GM19455 (cell line): ENCODE data around the gene MSLN.
"Not testable (repeated sequence)": the region's sequence is repeated elsewhere in the genome, so short reads cannot be mapped to it uniquely, and the experiment has no call there.

ENCODE experiments used
- ATAC-seq: cut with Tn5 transposase; IDR thresholded peaks from one replicate; pipeline ENCODE4 v1.9.1; 2021; ENCODE audit not compliant: unreplicated experiment

Gene MSLN

DNA sequence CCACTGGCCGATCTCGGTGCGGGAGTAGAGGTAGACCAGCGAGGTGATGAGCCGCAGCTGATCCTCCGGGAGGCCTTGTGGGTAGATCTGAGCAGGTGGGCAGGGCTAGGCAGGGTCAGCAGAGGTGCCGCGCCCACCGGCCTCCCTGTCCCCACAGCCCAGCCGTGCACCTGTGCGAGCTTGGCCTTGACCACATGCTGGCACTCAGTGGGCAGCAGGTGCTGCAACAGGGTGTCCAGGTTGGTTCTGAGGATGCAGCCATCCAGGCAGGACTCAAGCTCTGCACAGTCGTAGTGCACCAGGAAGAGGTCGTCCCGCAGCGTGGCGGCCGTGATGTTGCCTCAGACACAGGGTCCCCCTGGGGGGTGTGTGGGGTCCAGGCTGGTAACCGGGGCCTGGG lies 12.4 kb downstream of the MSLN start:
- ATAC-seq, result no peak

DNA sequence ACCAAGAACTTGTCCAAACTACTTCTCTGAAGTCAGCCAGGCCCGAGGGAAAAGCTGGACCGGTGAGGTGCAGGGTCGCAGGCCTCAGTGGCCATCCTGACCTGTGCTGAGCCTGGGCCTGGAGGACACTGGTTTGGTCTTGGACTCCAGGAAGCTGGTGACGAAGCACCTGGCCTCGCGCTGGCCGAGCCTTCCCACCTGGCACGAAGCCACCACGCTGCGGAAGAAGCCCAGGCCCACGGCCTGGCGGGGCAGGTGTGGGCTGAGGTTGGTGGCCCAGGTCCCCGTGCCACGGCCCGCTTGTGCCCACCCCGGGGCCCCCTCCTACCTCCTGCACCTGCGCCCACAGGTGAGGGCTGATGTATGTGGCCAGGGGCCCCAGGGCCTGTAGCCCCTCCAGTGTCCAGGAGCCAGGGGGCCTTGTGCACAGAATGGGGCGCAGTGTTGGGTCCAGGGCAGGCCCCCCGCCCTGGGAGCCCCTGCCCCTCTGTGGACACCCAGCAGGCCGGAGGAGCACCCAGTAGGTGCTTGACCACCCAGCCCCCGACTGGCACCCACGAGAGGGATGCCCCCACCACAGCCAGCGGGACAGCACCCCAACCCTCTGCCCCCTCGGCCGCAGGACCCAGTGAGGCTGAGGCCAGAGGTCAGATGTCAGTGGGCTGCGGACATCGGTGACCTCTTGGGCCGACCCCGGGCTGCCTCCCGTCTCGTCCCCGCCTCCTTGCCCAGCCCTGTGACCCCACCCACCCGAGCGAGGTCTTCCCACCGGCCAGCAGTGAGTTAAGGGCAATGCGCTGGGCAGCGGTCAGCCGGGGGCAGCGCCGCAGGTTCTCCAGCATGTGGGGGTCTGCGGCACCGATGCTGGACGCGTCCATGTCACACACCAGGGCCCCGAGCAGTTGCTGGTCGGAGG lies 13.8 kb downstream of the MSLN start:
- ATAC-seq, result no peak

DNA sequence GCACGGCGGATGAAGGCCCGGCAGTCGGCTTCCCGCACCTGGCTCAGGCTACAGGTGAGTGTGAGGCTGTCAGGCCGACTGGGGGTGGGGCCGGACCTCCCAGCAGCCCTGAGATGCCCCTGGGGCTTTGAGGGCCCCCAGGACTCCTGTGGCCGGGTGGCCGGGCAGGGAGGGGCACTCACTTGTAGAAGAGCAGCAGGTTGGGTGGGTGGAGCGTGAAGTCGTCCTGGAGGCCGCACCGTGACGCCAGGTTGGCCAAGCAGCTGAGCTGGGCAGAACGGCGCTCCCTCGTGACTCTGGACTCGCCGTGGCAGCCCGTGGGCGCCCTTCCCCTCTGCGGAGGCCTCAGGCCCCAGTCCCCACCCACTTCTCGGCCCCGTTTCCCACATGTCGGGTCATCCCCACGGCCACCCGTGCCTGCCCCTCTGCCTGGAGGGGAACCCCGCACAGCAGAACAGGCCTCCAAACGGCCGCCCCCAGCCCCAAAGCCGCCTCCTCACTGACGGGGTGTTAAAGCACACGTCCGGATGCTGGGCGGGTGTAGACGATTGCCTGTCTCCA lies 14.8 kb downstream of the MSLN start:
- no peak for ATAC-seq

DNA sequence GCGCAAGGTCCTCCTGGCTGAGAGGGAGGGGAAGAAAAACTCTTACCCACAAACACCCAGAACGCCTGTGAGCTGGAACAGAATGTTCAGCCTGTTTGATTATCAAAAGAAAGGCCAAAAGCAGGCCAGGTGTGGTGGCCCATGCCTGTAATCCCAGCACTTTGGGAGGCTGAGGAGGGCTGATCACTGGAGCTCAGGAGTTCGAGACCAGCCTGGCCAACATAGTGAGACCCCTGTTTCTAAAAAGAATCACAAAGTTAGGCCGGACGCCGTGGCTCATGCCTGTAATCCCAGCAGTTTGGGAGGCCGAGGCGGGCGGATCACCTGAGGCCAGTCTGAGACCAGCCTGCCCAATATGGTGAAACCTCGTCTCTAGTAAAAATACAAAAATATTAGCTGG lies 15.8 kb downstream of the MSLN start:
- not testable (repeated sequence) for ATAC-seq

DNA sequence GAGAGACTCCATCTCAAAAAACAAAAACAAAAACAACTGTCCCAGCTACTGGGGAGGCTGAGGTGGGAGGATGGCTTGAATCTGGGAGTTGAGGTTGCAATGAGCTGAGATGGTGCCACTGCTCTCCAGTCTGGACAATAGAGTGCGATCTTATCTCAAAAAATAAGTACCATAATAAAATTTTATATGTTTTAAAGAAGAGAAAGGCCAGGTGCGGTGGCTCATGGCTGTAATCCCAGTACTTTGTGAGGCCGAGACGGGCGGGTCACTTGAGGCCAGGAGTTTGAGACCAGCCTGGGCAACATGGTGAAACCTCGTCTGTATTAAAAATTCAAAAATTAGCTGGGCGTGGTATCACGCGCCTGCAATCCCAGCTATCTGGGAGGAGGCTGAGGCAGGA lies 16.3 kb downstream of the MSLN start:
- no peak for ATAC-seq

DNA sequence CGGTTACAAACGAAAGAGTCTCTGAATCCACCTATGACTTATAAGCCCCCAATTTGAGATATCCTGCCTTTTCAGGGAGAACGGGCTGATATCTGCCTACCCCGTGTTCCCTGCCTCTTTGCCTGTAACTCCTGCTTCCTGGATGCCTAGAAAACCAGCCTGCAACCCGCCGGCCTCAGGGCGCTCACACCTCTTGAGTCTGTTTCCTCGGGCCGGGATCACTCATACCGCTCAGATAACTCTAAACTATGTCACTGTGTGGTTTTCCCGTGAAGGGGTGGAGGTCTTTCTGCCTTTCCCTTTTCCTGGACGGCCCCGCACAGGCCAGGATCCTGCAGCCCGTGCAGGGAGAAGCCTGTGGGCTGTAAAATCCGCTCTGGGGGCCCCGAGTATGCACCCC lies 17.3 kb downstream of the MSLN start:
- ATAC-seq, result no peak

DNA sequence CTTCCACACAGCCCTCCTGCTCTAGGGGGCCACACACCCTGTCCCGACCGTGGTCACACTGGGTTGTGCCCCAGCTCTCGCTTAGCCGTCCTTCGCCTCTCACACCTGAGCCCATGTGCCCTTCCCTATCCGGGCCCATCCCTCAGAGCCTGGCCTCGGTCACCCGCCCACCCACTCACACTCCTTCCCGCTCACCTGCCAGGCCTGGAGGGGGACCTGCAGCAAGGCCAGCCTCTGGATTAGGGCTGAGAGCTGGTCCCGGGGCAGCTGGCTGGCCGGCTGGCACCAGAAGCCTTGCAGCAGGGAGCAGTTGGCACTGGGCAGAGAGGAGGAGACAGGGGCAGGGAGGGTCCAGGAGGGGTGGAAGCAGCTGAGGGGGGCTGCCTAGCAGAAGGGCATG lies 17.9 kb downstream of the MSLN start:
- no peak for ATAC-seq

DNA sequence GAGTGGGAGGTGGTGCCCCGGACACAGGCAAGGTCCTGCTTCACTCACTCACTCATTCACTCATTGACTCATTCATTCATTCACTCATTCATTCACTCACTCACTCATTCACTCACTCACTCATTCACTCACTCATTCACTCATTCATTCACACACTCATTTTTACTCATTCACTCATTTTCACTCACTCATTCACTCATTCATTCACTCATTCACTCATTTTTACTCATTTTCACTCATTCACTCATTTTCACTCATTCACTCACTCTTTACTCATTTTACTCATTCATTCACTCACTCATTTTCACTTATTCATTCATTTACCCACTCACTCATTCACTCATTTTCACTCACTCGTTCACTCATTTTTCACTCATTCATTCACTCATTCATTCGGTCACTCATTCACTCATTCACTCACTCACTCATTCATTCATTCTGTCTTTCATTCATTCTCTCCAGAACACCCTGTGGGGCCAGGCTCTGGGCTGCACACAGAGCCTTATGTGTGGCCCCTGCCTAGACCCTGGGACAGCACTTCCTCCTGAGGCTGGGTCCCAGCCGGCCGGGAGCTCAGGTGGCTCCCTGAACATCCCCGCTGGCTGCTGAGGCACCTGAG lies 18.5 kb downstream of the MSLN start:
- ATAC-seq, result no peak

DNA sequence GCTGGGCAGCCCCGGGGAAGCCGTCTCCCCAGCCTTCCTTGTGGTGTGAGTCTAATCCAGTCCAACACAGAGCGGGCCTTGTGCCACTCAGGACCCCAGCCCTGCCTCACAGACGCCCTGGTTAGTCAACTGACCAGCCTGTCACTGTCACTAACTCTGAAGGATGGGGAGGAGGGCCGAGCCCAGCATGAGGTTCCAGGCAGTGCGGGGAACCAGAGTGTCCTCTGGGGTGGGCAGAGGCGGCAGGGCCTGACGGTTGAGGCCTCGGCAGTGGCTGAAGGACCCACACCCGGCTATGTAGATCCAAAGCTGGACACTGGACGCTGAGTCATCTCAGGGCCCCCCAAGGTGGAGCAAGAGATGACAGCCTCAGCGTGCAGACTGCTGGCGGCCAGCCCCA lies 19.0 kb downstream of the MSLN start:
- no peak for ATAC-seq

DNA sequence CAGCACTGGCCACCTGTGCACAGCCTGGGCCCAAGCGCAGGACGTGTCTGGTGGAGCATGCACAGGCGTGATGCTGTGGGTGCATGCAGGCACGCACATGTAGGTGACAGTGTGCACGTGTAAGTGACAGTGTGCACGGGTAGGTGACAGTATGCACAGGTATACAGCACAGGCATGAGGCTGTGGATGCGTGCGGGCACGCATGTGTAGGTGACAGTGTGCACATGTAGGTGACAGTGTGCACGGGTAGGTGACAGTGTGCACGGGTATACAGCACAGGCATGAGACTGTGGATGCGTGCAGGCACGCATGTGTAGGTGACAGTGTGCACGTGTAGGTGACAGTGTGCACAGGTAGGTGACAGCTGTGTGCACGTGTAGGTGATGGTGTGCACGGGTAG lies 19.8 kb downstream of the MSLN start:
- ATAC-seq, result no peak

DNA sequence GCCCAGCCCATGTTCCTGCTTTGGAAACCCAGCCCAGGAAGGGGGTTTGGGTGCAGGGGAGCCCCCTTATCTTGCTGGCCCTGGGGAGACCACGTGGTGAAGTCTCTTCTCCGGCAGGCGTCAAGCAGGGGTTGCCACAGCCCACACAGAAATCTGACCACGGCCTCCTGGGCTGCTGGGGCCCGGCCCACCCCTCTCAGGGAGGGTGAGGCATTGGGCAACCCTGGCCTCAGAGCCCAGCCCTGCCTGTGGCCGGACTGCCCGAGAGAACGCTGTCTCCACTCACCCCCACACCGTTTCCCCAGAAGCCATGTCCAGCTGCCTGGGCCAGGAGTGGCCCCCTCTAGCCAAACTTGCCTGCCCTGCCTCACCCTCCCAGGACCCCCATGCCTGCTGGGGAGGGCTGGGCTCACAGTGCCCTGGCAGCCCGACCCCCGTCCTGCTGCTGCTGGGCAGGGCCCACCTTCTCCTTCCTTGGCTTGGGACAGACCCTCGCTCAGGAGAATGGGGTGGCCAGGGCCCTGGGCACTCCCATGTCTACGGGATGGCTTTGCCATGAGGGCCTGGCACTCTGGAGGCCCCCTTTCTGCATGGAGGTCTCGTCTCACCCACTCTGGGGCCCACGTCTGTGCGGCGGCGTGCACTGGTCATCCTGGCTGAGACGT lies 20.9 kb downstream of the MSLN start:
- ATAC-seq, result no peak

DNA sequence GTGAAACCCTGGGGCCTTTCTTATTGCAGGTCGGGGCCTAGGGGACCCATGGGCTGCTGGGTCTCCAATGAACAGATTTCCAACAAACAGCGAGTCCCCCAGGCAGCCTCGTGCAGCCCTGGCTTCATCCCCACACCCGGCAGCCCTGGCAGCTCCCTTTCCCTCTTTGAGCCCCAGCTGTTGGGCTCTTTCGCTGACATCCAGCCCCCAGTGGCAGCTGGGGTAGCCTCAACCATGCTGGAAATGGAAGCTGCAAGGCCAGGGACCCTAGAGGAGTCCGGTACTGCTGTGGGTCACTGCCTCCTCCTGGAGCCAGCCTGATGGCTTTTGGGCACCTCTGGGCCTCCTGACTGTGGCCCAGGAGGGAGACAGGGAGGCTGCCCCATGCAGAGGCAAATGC lies 21.7 kb downstream of the MSLN start:
- ATAC-seq, result no peak

DNA sequence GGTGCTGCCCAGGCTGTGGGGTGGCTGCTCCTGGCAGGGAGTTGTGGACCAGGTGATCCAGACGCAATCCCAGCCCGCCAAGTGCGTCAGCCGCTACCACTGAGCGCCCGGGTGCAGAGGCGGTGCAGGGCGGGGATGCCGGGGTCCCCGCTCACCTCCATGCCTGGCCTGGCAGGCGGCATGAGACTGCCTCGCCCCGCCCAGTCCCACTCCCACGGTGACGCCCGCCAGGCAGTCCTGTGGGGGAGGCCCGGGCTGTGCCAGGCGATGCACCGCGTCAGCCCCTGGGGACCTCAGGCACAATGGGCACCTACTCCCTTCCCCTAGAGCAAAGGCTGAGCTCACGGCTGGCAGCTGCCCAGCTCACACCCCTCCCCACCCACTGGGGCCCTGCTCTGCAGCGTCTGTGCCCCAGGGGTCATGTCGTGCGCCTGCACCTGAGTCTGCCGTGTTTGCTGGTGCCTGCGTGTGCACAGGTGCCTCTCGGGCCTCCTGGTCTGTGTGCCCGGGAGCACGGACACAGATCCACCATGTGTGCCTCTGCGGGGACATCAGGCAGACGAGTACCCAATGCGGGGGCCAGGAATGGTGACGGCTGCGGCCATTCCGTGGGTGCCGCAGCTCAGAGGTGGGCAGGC lies 22.4 kb downstream of the MSLN start:
- ATAC-seq, result no peak

DNA sequence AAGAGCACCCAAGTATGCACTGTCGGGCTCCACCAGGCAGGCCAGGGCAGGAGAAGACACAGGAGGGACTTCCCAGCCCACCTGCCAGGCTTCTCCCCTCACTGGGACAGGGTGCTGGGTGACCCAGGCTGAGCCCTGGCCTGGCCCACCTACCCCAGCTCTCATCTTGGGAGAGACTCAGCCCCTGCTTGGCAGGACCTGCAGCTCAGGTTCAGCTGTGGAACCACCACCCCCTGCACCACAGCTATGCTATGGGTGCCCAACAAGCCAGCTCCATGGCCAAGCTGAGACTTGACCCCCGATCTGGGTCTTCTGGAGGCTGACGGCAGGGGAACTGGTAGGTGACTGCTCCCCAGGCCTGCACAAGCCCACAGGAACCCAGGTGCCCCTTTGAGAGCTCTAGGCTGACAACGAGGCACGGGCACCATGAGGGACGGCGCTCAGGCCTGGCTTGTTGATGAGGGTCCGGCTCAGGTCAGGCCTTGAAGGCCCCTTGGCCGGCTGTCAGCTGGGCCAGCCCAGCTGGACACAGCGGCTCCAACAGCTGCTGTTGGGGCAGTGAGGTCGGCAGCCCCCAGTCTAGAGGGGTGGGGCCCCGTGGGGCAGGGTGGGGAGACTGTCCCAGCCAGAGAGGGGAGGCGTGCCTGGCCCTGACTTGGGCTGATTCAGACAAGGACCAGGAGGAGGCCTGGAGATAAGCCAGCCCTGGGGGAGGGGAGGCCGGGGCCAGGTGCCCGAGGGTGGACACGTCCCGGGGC lies 23.0 kb downstream of the MSLN start:
- ATAC-seq, result no peak

DNA sequence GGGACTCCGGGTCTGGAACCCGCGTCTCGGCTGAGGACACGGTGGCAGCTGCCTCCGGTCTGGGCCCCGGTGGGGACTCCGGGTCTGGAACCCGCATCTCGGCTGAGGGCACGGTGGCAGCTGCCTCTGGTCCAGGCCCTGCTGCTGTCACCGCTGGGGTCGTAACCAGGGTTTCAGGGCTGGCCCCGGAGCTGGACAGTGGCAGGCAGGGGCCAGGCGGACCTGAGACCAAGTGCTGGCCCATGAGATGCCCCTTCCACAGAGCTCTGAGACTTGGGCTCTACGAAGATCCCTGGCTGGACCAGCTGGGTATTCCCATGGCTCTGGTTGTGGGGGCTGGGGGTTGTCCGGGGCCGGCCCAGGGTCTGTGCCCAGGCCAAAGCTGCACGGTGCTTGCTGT lies 23.9 kb downstream of the MSLN start:
- no peak for ATAC-seq

DNA sequence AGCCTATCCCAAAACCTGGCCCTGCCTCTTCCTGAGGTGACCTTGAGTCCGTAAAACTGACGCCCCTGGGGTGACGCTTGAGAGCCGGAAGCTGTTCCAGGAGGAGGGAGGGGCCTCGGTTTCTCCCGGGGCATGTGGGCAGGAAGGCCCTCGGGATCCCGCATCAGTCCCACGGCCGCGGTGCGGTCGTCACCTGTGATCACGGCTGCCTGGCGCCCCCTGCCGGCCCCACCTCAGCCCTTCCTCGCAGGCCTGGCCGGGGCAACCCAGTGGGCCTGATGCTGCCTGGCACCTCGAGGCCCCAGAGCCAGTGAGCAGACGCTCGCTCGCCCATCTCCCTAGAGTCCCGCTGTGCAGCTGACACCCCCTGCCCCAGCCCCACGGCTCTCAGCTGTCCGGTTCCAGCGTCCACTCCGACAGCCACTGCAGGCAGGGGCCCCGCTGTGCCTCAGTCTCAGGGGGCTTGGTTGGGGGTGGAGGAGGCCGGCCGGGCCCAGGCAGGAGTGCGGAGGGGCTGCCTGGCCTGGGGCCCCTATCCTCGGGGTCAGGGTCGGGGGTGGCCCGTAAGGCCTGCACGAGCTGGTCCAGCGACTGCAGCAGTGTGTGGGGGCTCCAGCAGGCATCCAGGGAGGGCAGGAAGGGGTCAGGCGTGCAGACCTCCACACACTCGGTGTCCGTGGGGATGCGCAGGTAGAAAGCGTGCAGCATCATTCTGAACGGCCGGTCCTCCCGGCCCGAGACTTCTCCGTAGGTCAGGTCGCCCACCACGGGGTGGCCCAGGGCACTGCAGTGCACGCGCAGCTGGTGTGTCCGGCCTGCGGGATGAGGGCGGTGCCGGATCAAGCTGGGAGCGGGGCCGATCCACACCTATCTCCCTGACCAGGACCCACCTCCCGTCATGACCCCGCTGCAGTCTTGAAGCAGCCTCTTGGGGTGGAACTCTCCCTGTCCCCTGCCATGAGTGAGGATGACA lies 25.3 kb downstream of the MSLN start:
- ATAC-seq, result no peak

DNA sequence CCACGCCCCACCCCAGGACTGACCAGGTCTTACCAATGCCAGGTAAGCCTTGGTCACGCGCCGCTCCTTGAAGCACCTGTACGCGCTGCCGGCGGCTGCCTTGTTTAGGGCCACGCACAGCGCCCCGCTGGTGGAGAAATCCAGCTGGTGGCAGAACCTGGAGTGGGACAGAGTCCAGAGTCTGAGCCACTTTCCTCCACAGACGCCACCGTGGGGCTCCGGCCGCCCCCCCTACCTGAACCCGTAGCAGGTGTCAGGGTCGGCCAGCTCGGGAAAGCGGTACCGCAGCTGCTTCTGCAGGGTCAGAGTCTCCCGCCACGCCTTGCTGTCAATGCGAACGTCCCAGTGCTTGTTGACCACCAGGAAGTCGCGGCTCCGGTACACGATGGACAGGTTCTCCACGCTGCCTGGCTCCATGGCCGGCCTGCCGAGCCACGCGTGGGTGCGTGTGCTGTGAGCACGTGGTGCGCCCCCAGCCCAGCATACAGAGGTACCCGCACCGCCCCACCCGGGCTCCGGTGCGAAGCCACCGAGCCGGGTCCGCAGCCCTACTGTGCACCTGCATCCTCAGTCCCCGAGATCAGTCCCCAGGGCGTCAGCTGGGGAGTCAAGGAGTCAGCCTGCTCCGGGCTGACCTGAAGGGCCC lies 26.9 kb downstream of the MSLN start:
- peak; percentile 3 for ATAC-seq

DNA sequence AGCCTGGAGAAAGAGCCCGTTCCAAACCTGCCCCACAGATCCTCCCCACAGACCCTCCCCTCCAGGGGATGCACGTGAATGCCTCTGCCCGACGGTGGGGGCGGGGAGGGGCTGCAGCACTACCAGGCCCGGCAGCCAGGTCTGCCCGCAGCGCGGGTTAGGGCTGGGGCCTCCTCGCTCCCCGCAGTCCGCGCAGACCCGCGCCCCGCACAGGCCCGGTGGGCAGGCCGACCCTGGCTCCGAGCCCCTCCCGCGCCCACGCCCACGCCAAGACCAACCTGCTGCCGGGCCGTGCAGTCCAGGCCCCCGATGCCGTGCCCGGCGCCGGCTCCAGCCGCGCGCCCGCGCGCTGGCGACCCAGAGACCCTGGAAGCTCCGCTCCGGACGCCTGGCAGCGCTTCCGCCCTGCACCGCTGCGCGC lies 27.5 kb downstream of the MSLN start, which contains the start of gene RPUSD1:
RPUSD1 (minus strand) TSS at position 404 of the 421 bp plus-strand sequence. CDS start 644 bp downstream, outside the sequence.
- no peak for ATAC-seq
